DOHH2 (cell line): ENCODE measurements around the gene TUBB2B.

ENCODE experiments used
- H3F3A ChIP-seq: fragments of 200-600 bp; sonication (generic), shearing (Covaris generic); 2 replicates; pipeline ENCODE4 v1.6.0; 2016; ENCODE audit warnings: antibody characterized with exemption, mild to moderate bottlenecking; ENCODE audit not compliant: control insufficient read depth, insufficient read depth
- H3K27ac ChIP-seq: fragments of 200-600 bp; sonication (generic); 2 replicates; pipeline ENCODE4 v1.5.1; 2014; ENCODE audit warnings: low read depth, mild to moderate bottlenecking, low read length, moderate library complexity
- H3K27me3 ChIP-seq: fragments of 200-600 bp; sonication (generic); 2 replicates; pipeline ENCODE4 v1.6.1; 2014; ENCODE audit warnings: mild to moderate bottlenecking, low read length, mixed read lengths; ENCODE audit not compliant: control insufficient read depth
- H3K36me3 ChIP-seq: fragments of 200-600 bp; sonication (generic); 2 replicates; pipeline ENCODE4 v1.6.1; 2014; ENCODE audit warnings: mild to moderate bottlenecking, low read length, moderate library complexity, mixed read lengths; ENCODE audit not compliant: control insufficient read depth
- H3K4me1 ChIP-seq: fragments of 200-600 bp; sonication (generic); 2 replicates; pipeline ENCODE4 v1.6.1; 2014; ENCODE audit warnings: mild to moderate bottlenecking, low read length, mixed read lengths; ENCODE audit not compliant: control insufficient read depth
- H3K4me2 ChIP-seq: fragments of 200-600 bp; sonication (generic); 2 replicates; pipeline ENCODE4 v1.6.0; 2014; ENCODE audit warnings: mild to moderate bottlenecking, low read length, moderate library complexity
- H3K4me3 ChIP-seq: fragments of 200-600 bp; sonication (generic); 2 replicates; pipeline ENCODE4 v1.5.1; 2014; ENCODE audit warnings: mild to moderate bottlenecking, low read length, mixed read lengths
- H3K79me2 ChIP-seq: fragments of 200-600 bp; sonication (generic); 2 replicates; pipeline ENCODE4 v1.6.1; 2014; ENCODE audit warnings: mild to moderate bottlenecking, low read length, mixed read lengths; ENCODE audit not compliant: control insufficient read depth
- H3K9me2 ChIP-seq: fragments of 200-600 bp; sonication (generic); replicated peaks from 2 replicates; pipeline ENCODE4 v1.6.1; 2014; ENCODE audit warnings: mild to moderate bottlenecking, low read length, mixed read lengths; ENCODE audit not compliant: control insufficient read depth
- H3K9me3 ChIP-seq: fragments of 200-600 bp; sonication (generic); 2 replicates; pipeline ENCODE4 v1.6.1; 2014; ENCODE audit warnings: antibody characterized with exemption, low read length, mixed read lengths; ENCODE audit not compliant: control insufficient read depth, insufficient read depth
- H4K20me1 ChIP-seq: fragments of 200-600 bp; sonication (generic); 2 replicates; pipeline ENCODE4 v1.6.0; 2014; ENCODE audit warnings: low read depth, mild to moderate bottlenecking, antibody characterized with exemption, low read length, moderate library complexity; ENCODE audit not compliant: control insufficient read depth, insufficient read depth
- CTCF ChIP-seq: fragments of 200-600 bp; sonication (generic); IDR thresholded peaks from one replicate; pipeline ENCODE4 v1.5.1; 2014; ENCODE audit warnings: antibody characterized with exemption, mild to moderate bottlenecking, low read depth, low read length; ENCODE audit not compliant: poor library complexity, severe bottlenecking
- EZH2phosphoT487 ChIP-seq: fragments of 200-600 bp; sonication (generic); IDR thresholded peaks from 2 replicates; pipeline ENCODE4 v1.6.1; 2017; ENCODE audit warnings: borderline replicate concordance, mild to moderate bottlenecking, antibody characterized with exemption, low read length, moderate library complexity, mixed read lengths

Gene TUBB2B

GRCh38 chr6:3230900-3231246 lies 3.4 kb upstream of the TUBB2B start:
- Histone ChIP-seq H3K27me3 (peaks cover 84% of the 10 kb centered on the region), H3K27ac (no peak overlapping the region), H3K4me1 (peaks cover 64% of the 10 kb centered on the region), H3K36me3 (no peaks in the 10 kb centered on the region), H3F3A (peaks cover 5% of the 10 kb centered on the region), H3K79me2 (no peaks in the 10 kb centered on the region), H4K20me1 (peaks cover 14% of the 10 kb centered on the region; the same call in 1 of the 2 replicates), H3K9me2 (no peaks in the 10 kb centered on the region), H3K9me3 (no peaks in the 10 kb centered on the region), H3K4me3 (no peak overlapping the region), H3K4me2 (peak overlapping the region; percentile 10)
- no peak for TF ChIP-seq CTCF
- TF ChIP-seq EZH2phosphoT487 = no peak

- H3K4me2 ChIP-seq = peak overlapping the region; percentile 99
- H3K9me2 ChIP-seq = no peaks in the 10 kb centered on the region
- peaks cover 14% of the 10 kb centered on the region; the same call in 1 of the 2 replicates for H4K20me1 ChIP-seq
- H3K27ac ChIP-seq = no peak overlapping the region
- H3K9me3 ChIP-seq = no peaks in the 10 kb centered on the region
- peaks cover 5% of the 10 kb centered on the region for H3F3A ChIP-seq
- peaks cover 59% of the 10 kb centered on the region for H3K4me1 ChIP-seq
- H3K27me3 ChIP-seq = peaks cover 84% of the 10 kb centered on the region
- H3K36me3 ChIP-seq = no peaks in the 10 kb centered on the region
- no peak overlapping the region for H3K4me3 ChIP-seq
- H3K79me2 ChIP-seq = no peaks in the 10 kb centered on the region
- TF ChIP-seq EZH2phosphoT487 (no peak; the same call in 1 of the 2 replicates), CTCF (no peak)
These were observed 2.9 kb upstream of the TUBB2B start for GRCh38 chr6:3230256-3230882.

- Histone ChIP-seq H3K4me2 (peak overlapping the region; percentile 99), H3K4me1 (peaks cover 57% of the 10 kb centered on the region), H3K27ac (no peak overlapping the region), H3K79me2 (no peaks in the 10 kb centered on the region), H3K36me3 (no peaks in the 10 kb centered on the region), H3K9me3 (no peaks in the 10 kb centered on the region), H3K4me3 (peak overlapping the region; percentile 77), H3K27me3 (peaks cover 84% of the 10 kb centered on the region), H3F3A (peaks cover 5% of the 10 kb centered on the region), H3K9me2 (no peaks in the 10 kb centered on the region), H4K20me1 (peaks cover 14% of the 10 kb centered on the region; the same call in 1 of the 2 replicates)
- TF ChIP-seq EZH2phosphoT487 (peak; percentile 79; the same call in 1 of the 2 replicates), CTCF (no peak)
These were observed 2.2 kb upstream of the TUBB2B start for GRCh38 chr6:3229566-3230178.
